Adrenal gland (tissue), 5 donors: ENCODE results near the gene GLP2R.

Experiments
- POLR2A ChIP-seq, 2 donors: fragments of 450-650 bp; IDR thresholded peaks; one replicate each; pipeline ENCODE4 v1.6.1; 2017; ENCODE audit warnings: antibody characterized with exemption in 2 of 2, mild to moderate bottlenecking in 2 of 2, moderate library complexity in 1 of 2
- TF ChIP-seq, protein P1 (sequence below), 6 experiments: fragments of 450-650 bp in 4 of 6; fragments of 200-600 bp in 2 of 6; sonication (generic) in 1 of 6; IDR thresholded peaks; 1 replicate in 5 of 6; 2 replicates in 1 of 6; pipeline versions ENCODE4 v1.5.1 to v1.8.0; 2016 to 2021; ENCODE audit warnings: antibody characterized with exemption in 6 of 6, mild to moderate bottlenecking in 2 of 6, moderate library complexity in 1 of 6
- donor health status: DM: no; HTN: no; CAD: no.

DNA sequence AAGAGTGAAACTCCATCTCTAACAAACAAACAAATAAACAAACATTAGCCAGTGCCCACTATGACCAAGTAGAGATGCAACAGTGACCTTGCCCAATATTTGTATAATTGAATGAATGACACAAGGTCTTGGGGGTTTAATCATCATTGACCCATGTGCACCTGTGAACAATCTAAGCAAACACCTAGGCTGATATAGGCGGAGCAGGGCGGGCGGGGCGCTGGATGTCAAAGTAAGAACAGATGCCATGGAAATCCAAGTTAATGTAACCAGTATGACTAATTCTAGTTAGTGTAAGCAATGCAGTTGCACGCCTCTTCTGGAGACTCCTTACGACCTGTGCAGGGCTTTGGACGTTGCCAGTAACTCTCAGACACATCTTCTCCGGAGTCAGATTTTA, 61.8 kb downstream of the GLP2R start:
- TF ChIP-seq, protein P1, sequence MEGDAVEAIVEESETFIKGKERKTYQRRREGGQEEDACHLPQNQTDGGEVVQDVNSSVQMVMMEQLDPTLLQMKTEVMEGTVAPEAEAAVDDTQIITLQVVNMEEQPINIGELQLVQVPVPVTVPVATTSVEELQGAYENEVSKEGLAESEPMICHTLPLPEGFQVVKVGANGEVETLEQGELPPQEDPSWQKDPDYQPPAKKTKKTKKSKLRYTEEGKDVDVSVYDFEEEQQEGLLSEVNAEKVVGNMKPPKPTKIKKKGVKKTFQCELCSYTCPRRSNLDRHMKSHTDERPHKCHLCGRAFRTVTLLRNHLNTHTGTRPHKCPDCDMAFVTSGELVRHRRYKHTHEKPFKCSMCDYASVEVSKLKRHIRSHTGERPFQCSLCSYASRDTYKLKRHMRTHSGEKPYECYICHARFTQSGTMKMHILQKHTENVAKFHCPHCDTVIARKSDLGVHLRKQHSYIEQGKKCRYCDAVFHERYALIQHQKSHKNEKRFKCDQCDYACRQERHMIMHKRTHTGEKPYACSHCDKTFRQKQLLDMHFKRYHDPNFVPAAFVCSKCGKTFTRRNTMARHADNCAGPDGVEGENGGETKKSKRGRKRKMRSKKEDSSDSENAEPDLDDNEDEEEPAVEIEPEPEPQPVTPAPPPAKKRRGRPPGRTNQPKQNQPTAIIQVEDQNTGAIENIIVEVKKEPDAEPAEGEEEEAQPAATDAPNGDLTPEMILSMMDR (IDR thresholded peaks at IDR 0.05), result no peak
- TF ChIP-seq POLR2A (IDR thresholded peaks at IDR 0.05), result no peak
